Neural cell (in vitro differentiated cells): ENCODE results near the gene DUOX1. TPM values are rescaled to one million over a fixed set of nuclear protein-coding genes. Genes with fewer than 3 reads are reported as not detected.

Experiments
- H2AFZ ChIP-seq: fragments of 200-600, 300-800 bp; sonication (generic), shearing (Covaris generic); 2 replicates; pipeline ENCODE4 v1.6.0; 2014; ENCODE audit warnings: low read depth, mild to moderate bottlenecking, antibody characterized with exemption, low read length, moderate library complexity
- H3F3A ChIP-seq: fragments of 200-600 bp; shearing (Covaris generic); 2 replicates; pipeline ENCODE4 v1.6.1; 2016; ENCODE audit warnings: mild to moderate bottlenecking, moderate library complexity, mixed read lengths, antibody characterized with exemption, low read length; ENCODE audit not compliant: insufficient read depth, poor library complexity, severe bottlenecking
- H3K27ac ChIP-seq: fragments of 200-600, 300-800 bp; sonication (generic), shearing (Covaris generic); 2 replicates; pipeline ENCODE4 v1.5.1; 2014; ENCODE audit warnings: mild to moderate bottlenecking, low read length, moderate library complexity
- H3K27me3 ChIP-seq: fragments of 300-800, 200-600 bp; sonication (generic), shearing (Covaris generic); 2 replicates; pipeline ENCODE4 v1.6.0; 2014; ENCODE audit warnings: mild to moderate bottlenecking, low read depth, low read length, moderate library complexity; ENCODE audit not compliant: insufficient read depth
- H3K36me3 ChIP-seq: fragments of 300-800, 200-600 bp; sonication (generic), shearing (Covaris generic); 2 replicates; pipeline ENCODE4 v1.5.1; 2014; ENCODE audit warnings: mild to moderate bottlenecking, antibody characterized with exemption, low read length, moderate library complexity; ENCODE audit not compliant: insufficient read depth
- H3K4me2 ChIP-seq: fragments of 300-800, 200-600 bp; sonication (generic), shearing (Covaris generic); 2 replicates; pipeline ENCODE4 v1.6.0; 2014; ENCODE audit warnings: mild to moderate bottlenecking, low read length
- H3K4me3 ChIP-seq: fragments of 300-800, 200-600 bp; sonication (generic), shearing (Covaris generic); 2 replicates; pipeline ENCODE4 v1.5.1; 2014; ENCODE audit warnings: mild to moderate bottlenecking, low read length, moderate library complexity
- H3K79me2 ChIP-seq: fragments of 200-600 bp; shearing (Covaris generic); replicated peaks from 2 replicates; pipeline ENCODE4 v1.6.0; 2014; ENCODE audit warnings: mild to moderate bottlenecking, low read length, moderate library complexity; ENCODE audit not compliant: insufficient read depth
- H3K9ac ChIP-seq: fragments of 300-800, 200-600 bp; sonication (generic), shearing (Covaris generic); 2 replicates; pipeline ENCODE4 v1.6.1; 2016; ENCODE audit warnings: mild to moderate bottlenecking, low read length, mixed read lengths
- H3K9me2 ChIP-seq: fragments of 200-600 bp; shearing (Covaris generic); 2 replicates; pipeline ENCODE4 v1.6.1; 2016; ENCODE audit warnings: mild to moderate bottlenecking, low read length, mixed read lengths; ENCODE audit not compliant: insufficient read depth
- H3K9me3 ChIP-seq: fragments of 200-600, 300-800 bp; sonication (generic), shearing (Covaris generic); 2 replicates; pipeline ENCODE4 v1.6.1; 2016; ENCODE audit warnings: mild to moderate bottlenecking, mixed run types, low read length, moderate library complexity, mixed read lengths
- H4K20me1 ChIP-seq: fragments of 200-600 bp; shearing (Covaris generic); 2 replicates; pipeline ENCODE4 v1.6.1; 2016; ENCODE audit warnings: mild to moderate bottlenecking, mixed run types; ENCODE audit not compliant: insufficient read depth
- CTCF ChIP-seq: fragments of 450-650 bp; IDR thresholded peaks from 2 replicates; pipeline ENCODE4 v1.5.1; 2014; ENCODE audit warnings: antibody characterized with exemption, mild to moderate bottlenecking, moderate library complexity; ENCODE audit not compliant: poor library complexity, severe bottlenecking
- EP300 ChIP-seq: fragments of 450-650 bp; conservative IDR thresholded peaks from 2 replicates; pipeline ENCODE4 v1.6.1; 2014; ENCODE audit warnings: antibody characterized with exemption, mild to moderate bottlenecking, moderate library complexity; ENCODE audit not compliant: poor library complexity, severe bottlenecking
- EZH2 ChIP-seq: fragments of 200-600, 300-800 bp; shearing (Covaris generic), sonication (generic); IDR thresholded peaks from 2 replicates; pipeline ENCODE4 v1.6.1; 2014; ENCODE audit warnings: antibody characterized with exemption, low read length, borderline replicate concordance, mild to moderate bottlenecking; ENCODE audit not compliant: insufficient read depth, poor library complexity, severe bottlenecking
- MXI1 ChIP-seq: fragments of 450-650 bp; conservative IDR thresholded peaks from 2 replicates; pipeline ENCODE4 v1.6.1; 2014; ENCODE audit warnings: antibody characterized with exemption, mild to moderate bottlenecking; ENCODE audit not compliant: poor library complexity, severe bottlenecking
- POLR2AphosphoS5 ChIP-seq: IDR thresholded peaks from 2 replicates; pipeline ENCODE4 v1.6.1; 2012
- RAD21 ChIP-seq: fragments of 450-650 bp; conservative IDR thresholded peaks from 2 replicates; pipeline ENCODE4 v1.6.1; 2014; ENCODE audit warnings: antibody characterized with exemption, mild to moderate bottlenecking, moderate library complexity
- REST ChIP-seq: IDR thresholded peaks from 2 replicates; pipeline ENCODE4 v1.6.1; 2012; ENCODE audit warnings: borderline replicate concordance
- SMC3 ChIP-seq: fragments of 450-650 bp; conservative IDR thresholded peaks from 2 replicates; pipeline ENCODE4 v1.6.1; 2014; ENCODE audit warnings: antibody characterized with exemption, mild to moderate bottlenecking, moderate library complexity; ENCODE audit not compliant: poor library complexity
- TAF1 ChIP-seq: IDR thresholded peaks from 2 replicates; pipeline ENCODE4 v1.6.1; 2012; ENCODE audit warnings: low read depth
- polyA plus RNA-seq: library from polyadenylated mRNA; depleted of rRNA; stranded (reverse); fragments of >200 nt; gene quantifications from 2 replicates; pipeline ENCODE4 v1.2.3, GENCODE V29; 2014

Gene DUOX1
- polyA plus RNA-seq, 1 donor from 2014 or later: not detected

GRCh38 chr15:45118996-45119395 is 10.8 kb upstream of the DUOX1 start:
- H3K27me3 ChIP-seq: peaks cover 61% of the 10 kb centered on the region

GRCh38 chr15:45120081-45120972 is 9.5 kb upstream of the DUOX1 start:
- Histone ChIP-seq H3K27ac (no peak overlapping the region), H3K27me3 (peaks cover 59% of the 10 kb centered on the region), H3K9ac (no peak overlapping the region), H4K20me1 (no peaks in the 10 kb centered on the region), H3K4me2 (no peak overlapping the region), H3K36me3 (no peaks in the 10 kb centered on the region), H3K9me3 (no peaks in the 10 kb centered on the region), H3K9me2 (no peaks in the 10 kb centered on the region), H3F3A (no peaks in the 10 kb centered on the region), H3K4me3 (no peak overlapping the region), H2AFZ (no peak overlapping the region), H3K79me2 (no peaks in the 10 kb centered on the region)
- no peak for TF ChIP-seq MXI1
- no peak for TF ChIP-seq REST
- no peak for TF ChIP-seq TAF1
- no peak for TF ChIP-seq EP300
- TF ChIP-seq CTCF: no peak
- TF ChIP-seq SMC3: no peak
- TF ChIP-seq RAD21: no peak
- TF ChIP-seq EZH2: no peak
- no peak for TF ChIP-seq POLR2AphosphoS5

More at GRCh38 chr15:45118996-45119395, 10.8 kb upstream of the DUOX1 start:
- H2AFZ ChIP-seq: no peak overlapping the region
- no peak overlapping the region for H3K9ac ChIP-seq
- H4K20me1 ChIP-seq: no peaks in the 10 kb centered on the region
- H3K27ac ChIP-seq: no peak overlapping the region
- no peak overlapping the region for H3K4me2 ChIP-seq
- H3K9me2 ChIP-seq: no peaks in the 10 kb centered on the region
- no peak overlapping the region for H3K4me3 ChIP-seq
- no peaks in the 10 kb centered on the region for H3K36me3 ChIP-seq
- no peaks in the 10 kb centered on the region for H3F3A ChIP-seq
- TF ChIP-seq CTCF: no peak
- H3K9me3 ChIP-seq: no peaks in the 10 kb centered on the region
- H3K79me2 ChIP-seq: no peaks in the 10 kb centered on the region
